GM10266 (cell line): Measurements from ENCODE around the gene TMEM151B.
A peak's percentile ranks its signal among the peaks of the same experiment; 100 is the strongest.

ENCODE experiments used
- DNase-seq: peaks from one replicate; pipeline ENCODE4 v3.0.0; 2012; ENCODE audit errors: extremely low spot score
- TF ChIP-seq, protein P1 (sequence below): IDR thresholded peaks from 2 replicates; pipeline ENCODE4 v1.5.1; 2012; ENCODE audit warnings: mild to moderate bottlenecking, low read depth; ENCODE audit not compliant: control insufficient read depth, insufficient read depth; ENCODE audit errors: missing control alignments

The TMEM151B gene

DNA sequence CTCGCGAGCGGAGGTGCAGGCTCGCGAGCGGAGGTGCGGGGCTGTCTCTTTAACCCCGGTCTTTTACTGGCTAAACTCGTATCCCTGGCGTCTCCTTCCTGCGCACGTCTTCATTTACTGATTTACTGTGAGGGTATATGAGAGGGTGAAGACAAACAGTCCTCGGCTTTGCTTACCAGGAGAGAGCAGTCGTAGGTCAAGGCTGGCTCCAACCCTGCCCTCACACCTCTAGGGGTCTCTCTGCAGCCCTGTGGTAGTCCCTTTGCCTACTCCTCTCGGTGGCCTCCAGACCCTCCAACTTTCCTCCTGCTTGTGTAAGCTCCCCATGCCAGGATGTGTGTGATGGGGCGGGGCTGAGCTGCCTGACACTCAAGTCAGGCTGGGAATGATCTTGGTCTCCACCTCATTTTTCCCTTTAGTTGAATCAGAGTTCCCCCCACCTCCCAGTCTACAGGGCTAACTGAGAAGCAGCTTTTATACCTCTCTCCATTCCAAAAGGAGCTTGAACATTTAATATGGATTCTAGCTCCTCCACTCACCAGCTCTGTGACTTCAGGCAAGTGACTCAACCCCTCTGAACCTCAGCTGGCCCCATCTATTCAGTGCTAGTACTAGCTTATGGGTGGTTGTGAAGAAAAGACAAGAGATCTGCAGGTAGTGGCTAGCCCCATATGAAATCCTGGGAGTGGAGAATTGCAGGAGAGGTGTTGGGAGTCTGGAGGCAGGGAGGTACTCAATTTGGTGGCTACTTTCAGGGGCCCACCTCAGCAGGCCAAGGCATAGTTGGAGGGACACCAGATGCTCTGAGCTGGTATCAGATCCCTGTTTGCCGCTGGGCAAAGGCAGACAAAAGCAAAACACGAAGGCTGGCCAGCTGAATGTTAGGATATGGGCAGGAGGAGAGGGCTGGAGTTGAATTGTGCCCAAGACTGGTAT, 46.0 kb upstream of the TMEM151B start:
- TF ChIP-seq, protein P1, sequence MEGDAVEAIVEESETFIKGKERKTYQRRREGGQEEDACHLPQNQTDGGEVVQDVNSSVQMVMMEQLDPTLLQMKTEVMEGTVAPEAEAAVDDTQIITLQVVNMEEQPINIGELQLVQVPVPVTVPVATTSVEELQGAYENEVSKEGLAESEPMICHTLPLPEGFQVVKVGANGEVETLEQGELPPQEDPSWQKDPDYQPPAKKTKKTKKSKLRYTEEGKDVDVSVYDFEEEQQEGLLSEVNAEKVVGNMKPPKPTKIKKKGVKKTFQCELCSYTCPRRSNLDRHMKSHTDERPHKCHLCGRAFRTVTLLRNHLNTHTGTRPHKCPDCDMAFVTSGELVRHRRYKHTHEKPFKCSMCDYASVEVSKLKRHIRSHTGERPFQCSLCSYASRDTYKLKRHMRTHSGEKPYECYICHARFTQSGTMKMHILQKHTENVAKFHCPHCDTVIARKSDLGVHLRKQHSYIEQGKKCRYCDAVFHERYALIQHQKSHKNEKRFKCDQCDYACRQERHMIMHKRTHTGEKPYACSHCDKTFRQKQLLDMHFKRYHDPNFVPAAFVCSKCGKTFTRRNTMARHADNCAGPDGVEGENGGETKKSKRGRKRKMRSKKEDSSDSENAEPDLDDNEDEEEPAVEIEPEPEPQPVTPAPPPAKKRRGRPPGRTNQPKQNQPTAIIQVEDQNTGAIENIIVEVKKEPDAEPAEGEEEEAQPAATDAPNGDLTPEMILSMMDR, result no peak
- no peak for DNase-seq

GRCh38 chr6:44224965-44225305, 45.3 kb upstream of the TMEM151B start:
- TF ChIP-seq, protein P1, result no peak
- no peak for DNase-seq

DNA sequence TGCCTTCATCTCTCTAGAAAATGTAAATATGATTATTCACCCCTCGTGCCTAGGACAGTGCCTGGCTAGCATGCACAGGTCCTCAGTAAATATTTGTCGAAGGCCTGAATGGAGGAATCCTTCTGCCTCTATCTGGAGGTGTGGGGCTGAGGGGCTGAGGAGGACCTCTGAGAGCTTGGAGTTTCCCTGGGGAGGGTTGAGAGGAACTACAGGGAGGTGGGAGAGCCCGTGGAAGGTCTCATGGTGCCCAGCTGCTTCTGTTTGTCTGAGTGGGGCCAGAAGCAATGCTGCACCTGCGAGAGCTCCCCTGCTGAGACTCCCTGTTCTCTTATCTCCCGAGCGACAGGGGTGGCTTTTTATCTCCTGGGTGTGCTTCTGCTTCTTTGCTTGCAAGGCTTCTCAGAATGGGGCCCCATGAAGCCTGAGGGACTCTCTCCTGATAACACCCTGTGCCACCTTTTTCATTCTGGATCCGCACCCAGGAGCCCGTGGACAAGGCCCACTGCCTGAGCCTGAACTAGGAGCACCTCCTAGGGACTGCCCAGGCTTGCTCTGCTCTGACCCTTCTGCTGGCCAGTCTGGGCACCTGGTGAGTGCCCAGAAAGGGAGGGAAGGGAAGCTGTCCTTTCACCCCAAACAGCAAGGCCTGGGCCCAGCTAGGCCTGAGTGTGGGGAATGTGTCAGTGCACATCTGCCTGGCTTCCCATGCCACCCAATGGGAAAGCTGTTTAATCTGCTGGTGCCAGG, 44.5 kb upstream of the TMEM151B start:
- no peak for DNase-seq
- TF ChIP-seq, protein P1, result no peak

DNA sequence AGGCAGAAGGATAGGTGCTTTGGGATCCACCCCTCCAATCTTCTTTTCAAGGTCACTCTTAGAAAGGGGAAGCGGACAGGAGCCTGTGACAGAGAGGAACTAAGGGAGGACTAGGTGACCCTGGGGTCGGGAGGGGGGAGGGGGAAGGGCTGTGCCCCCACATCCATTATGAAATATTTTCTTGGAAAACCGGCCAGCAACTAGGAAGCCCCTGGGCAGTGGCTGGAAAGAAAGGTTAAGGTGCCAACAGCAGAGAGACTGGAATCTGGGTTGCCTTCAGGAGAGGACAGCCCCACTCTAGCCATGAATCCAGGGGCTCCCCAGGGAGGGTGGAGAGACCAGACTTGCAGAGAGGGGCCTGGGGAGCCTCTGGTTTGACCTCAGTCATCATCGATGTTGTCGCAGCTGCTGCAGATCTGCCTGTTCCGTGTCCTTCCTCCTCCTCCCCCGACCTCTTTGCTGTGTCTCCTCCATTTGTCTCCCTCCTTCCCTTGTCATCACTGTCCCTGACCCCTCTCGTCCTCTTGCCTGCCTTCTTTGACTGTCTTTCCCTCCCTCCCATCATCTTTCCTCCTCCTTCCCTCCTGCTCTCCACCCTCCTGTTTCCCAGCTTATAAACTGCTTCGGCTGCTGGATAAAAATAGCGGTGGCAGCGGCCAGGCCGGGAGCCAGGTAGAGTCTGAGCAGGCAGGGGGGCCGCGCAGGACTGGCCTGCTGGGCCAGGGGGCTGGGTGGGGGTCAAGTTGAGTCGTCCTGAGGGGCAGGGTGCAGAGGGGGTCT, 43.7 kb upstream of the TMEM151B start:
- DNase-seq, result no peak
- TF ChIP-seq, protein P1, result no peak

- TF ChIP-seq, protein P1, result no peak
- peak; percentile 7 for DNase-seq
Measured at GRCh38 chr6:44227148-44227793, 43.0 kb upstream of the TMEM151B start.

DNA sequence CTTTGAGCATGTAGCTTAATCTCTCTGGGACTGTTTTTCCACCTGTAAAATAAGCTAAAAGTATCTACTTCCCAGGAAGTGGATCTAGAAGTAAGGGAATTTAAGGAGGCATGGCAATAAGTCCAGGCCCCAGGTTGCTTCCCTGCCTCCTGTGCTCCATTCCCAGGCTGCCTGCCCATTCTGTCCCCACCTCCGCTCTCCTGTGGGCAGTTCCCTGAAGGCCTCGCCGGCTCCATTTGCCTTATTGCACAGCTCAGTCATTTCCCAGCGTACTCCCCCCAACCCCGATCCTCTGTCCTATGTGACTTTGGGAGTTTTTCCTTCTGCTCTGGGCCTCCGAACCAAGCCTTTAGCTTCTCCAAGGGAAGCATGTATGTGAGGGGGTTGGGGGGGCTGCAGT, 42.2 kb upstream of the TMEM151B start:
- DNase-seq, result peak; percentile 3
- TF ChIP-seq, protein P1, result no peak
